Measurements from ENCODE around the gene GRM2. TPM values are rescaled to one million over a fixed set of nuclear protein-coding genes. Genes with fewer than 3 reads are reported as not detected.

The GRM2 gene
- total and polyA plus RNA-seq, 2 of the 8 experiments (the other 6 are each of a cell fraction or from before 2014, with no cell fraction given) = 3.9 to 10.5 TPM

DNA sequence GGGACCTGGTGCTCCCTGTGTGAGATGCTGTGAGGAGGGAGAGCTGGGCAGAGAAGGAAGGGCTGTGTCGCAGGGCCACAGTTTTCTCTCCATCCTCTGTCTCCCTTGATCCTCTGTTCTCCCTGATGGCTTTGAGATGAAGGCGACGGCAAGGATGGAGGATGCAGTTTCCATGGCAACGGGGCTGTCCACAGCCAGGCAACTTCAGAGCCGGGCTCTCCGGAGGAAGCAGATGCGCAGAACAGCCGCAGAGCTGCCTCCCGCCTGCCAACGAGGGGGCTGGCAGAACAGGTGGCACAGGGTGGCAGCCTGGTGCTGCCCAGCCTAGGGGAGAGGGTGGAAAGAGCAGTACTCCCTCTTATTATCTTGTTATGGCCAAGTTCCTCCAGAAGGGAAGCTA is 9.9 kb upstream of the GRM2 start:
- no peak overlapping the region for H2BK120ac ChIP-seq (replicated peaks; ENCODE audit: low read depth, low read length)
- no peak overlapping the region for H2BK5ac ChIP-seq (ENCODE audit: low read depth, low read length)
- peaks cover 0 to 1% (median 0%) of the 10 kb centered on the region in 4 experiments; a peak in 1 of 7 replicates for H3K27me3 ChIP-seq (replicated peaks in 1 of 4; ENCODE audit: control insufficient read depth in 3 of 4, extremely low read depth in 1 of 4, insufficient read depth in 3 of 4, low read length in 3 of 4)
- H2BK15ac ChIP-seq (ENCODE audit: low read length) = no peak overlapping the region
- H4K8ac ChIP-seq (ENCODE audit: extremely low read depth, insufficient read depth, low read length) = no peak overlapping the region
- no peaks in the 10 kb centered on the region for H4K20me1 ChIP-seq (replicated peaks in 1 of 2; ENCODE audit: control insufficient read depth in 1 of 2, insufficient read depth in 2 of 2, low read length in 2 of 2)
- DNase-seq (ENCODE audit: low read depth in 1 of 2, low spot score in 2 of 2) (no peak), FAIRE-seq (no peak)
- no peak overlapping the region for H3K4me2 ChIP-seq (ENCODE audit: insufficient read depth in 1 of 2, low read depth in 2 of 2, low read length in 2 of 2)
- H3K79me1 ChIP-seq (ENCODE audit: low read depth, low read length) = no peaks in the 10 kb centered on the region
- H3K14ac ChIP-seq (ENCODE audit: insufficient read length) = no peak overlapping the region
- H3K18ac ChIP-seq (ENCODE audit: extremely low read depth, low read length) = no peak overlapping the region
- no peaks in the 10 kb centered on the region for H3K23me2 ChIP-seq (ENCODE audit: low read depth, low read length)
- no peak overlapping the region for H2BK20ac ChIP-seq (ENCODE audit: low read length)
- no peaks in the 10 kb centered on the region for H3K4me1 ChIP-seq (replicated peaks in 1 of 4; ENCODE audit: control insufficient read depth in 3 of 4, insufficient read depth in 4 of 4, low read length in 3 of 4)
- no peak overlapping the region for H3K9ac ChIP-seq (replicated peaks in 1 of 4; ENCODE audit: extremely low read depth in 1 of 4, low read depth in 3 of 4, low read length in 3 of 4)
- H3K56ac ChIP-seq (replicated peaks; ENCODE audit: insufficient read length, low read depth, low read length) = no peak overlapping the region
- no peak overlapping the region for H2AK5ac ChIP-seq (ENCODE audit: low read depth, low read length)
- H2AFZ ChIP-seq (ENCODE audit: low read length) = no peak overlapping the region
- H3K27ac ChIP-seq (ENCODE audit: low read depth, low read length) = no peak overlapping the region
- H4K91ac ChIP-seq (replicated peaks; ENCODE audit: insufficient read length, low read length) = no peak overlapping the region
- H3K36me3 ChIP-seq (ENCODE audit: control insufficient read depth in 2 of 4, insufficient read depth in 4 of 4, low read length in 3 of 4) = no peaks in the 10 kb centered on the region; a peak in 1 of 8 replicates
- no peak overlapping the region for H3K4ac ChIP-seq (replicated peaks; ENCODE audit: insufficient read length, low read depth, low read length)
- no peaks in the 10 kb centered on the region for H3K9me3 ChIP-seq (ENCODE audit: insufficient read depth in 2 of 2, low read depth in 1 of 2, low read length in 1 of 2)
- H3K79me2 ChIP-seq (ENCODE audit: control insufficient read depth in 1 of 2, insufficient read depth in 2 of 2, low read length in 2 of 2) = no peaks in the 10 kb centered on the region
- no peak overlapping the region for H3K4me3 ChIP-seq (ENCODE audit: extremely low read depth in 1 of 4, insufficient read depth in 2 of 4, low read depth in 3 of 4, low read length in 4 of 4)
- H4K5ac ChIP-seq (ENCODE audit: insufficient read length, low read depth, low read length) = no peak overlapping the region
- TF ChIP-seq KDM1A (IDR thresholded peaks at IDR 0.05; ENCODE audit: borderline replicate concordance, low read length) (no peak), CREB1 (IDR thresholded peaks at IDR 0.05) (no peak), SIX5 (IDR thresholded peaks at IDR 0.05; ENCODE audit: low read depth, low read length) (no peak), ASH2L (IDR thresholded peaks at IDR 0.05; ENCODE audit: low read length) (no peak), KDM5A (IDR thresholded peaks at IDR 0.05; ENCODE audit: low read length) (no peak), EZH2 (IDR thresholded peaks at IDR 0.05; ENCODE audit: low read depth, low read length, severe bottlenecking) (no peak), RFX5 (IDR thresholded peaks at IDR 0.05; ENCODE audit: borderline replicate concordance, low read depth, low read length) (no peak), EGR1 (IDR thresholded peaks at IDR 0.05; ENCODE audit: borderline replicate concordance, low read depth, low read length) (no peak), CEBPB (IDR thresholded peaks at IDR 0.05; ENCODE audit: low read depth, low read length) (no peak), CBX5 (IDR thresholded peaks at IDR 0.05; ENCODE audit: low read depth, low read length) (no peak), BCL11A (IDR thresholded peaks at IDR 0.05; ENCODE audit: low read depth in 2 of 2, low read length in 2 of 2) (no peak), YY1 (IDR thresholded peaks at IDR 0.05; ENCODE audit: low read depth, low read length) (no peak)
- TF ChIP-seq, protein P1, sequence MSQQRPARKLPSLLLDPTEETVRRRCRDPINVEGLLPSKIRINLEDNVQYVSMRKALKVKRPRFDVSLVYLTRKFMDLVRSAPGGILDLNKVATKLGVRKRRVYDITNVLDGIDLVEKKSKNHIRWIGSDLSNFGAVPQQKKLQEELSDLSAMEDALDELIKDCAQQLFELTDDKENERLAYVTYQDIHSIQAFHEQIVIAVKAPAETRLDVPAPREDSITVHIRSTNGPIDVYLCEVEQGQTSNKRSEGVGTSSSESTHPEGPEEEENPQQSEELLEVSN (IDR thresholded peaks at IDR 0.05) = no peak
- CTCF ChIA-PET (ENCODE audit: partially characterized antibody) = interaction anchor here (2.8 kb wide), 1 partner anchor 15 kb away, joined by 12 read pairs; no protein-coding TSS in a partner anchor
- no peak overlapping the region for H2BK12ac ChIP-seq (ENCODE audit: low read depth, low read length)
- H3K23ac ChIP-seq (ENCODE audit: insufficient read length) = no peak overlapping the region
- POLR2A ChIA-PET (ENCODE audit: partially characterized antibody) = no interaction called here
- 93% methylated on average over 8 of the region's 10 CpGs; no CpG with 5 or more reads in 1 of the 2 experiments for WGBS, 2 experiments (ENCODE audit: extremely low coverage in 1 of 2, insufficient coverage in 1 of 2, insufficient read length in 1 of 2, insufficient replicate concordance in 2 of 2, low coverage in 1 of 2, low lambda C conversion rate in 2 of 2, missing lambda C conversion rate in 1 of 2)

All from H1 (cell line).